ENCODE results near the gene KCND3.

KCND3 gene

DNA sequence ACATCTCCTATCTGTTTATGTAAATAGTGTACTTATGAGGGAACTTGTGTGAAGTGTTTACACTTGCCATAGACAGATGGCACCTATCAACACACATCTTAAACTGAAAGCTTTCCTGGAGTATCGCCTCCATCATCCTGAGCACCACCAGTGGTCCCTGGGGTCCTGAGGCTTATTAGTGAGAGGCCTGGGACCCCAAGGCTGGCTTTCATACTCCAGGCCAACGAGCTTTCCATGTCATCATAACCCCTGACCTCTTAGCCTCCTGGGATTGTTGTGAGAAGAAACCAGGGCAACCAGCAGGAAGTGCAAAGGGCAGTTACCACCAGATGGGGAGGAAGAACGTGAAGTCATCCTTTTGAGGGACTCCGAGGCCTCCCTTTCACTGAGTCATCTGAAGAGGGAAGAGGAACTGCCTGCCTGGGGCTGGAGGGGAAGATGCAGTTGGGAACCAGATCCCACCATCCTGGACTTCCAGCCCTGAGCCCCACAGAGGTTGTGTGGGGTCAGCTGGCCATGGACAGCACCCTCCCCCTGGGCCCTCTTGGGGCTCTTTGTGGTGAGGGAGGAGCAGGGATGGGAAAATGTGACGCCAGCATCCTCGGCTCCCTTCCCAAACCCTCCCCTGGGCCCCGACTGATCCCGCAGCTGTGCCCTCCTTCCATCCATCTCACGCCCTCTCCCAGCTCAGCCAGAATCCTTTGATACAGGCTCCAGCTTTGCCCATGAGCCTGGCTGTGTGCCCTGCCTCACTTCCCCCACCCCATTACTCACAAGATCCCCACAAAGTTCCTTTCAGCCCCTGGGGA is 256.1 kb downstream of the KCND3 start:
- no peak for DNase-seq (ENCODE audit: extremely low read depth in 1 of 2, low read depth in 1 of 2)

DNA sequence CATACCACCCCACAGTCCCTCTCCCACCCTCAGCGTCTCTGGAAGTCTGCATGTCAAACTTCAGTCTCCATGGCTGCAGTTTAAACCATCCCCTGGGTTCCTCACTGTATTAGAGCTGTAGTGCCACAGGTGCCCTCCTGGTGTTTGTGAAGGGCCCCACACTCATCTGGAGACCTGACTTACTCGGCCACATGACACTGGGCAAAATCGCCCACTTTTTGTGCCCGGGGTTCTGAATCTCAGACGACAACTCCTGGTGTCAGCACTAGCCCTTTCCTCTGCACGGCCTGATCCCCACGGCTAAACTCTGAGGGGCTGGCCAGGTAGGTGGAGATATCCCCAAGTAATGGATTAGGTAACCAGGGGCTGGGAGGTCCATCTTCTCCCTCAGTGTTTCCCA is 256.8 kb downstream of the KCND3 start:
- no peak for DNase-seq (ENCODE audit: extremely low read depth in 1 of 2, low read depth in 1 of 2)

DNA sequence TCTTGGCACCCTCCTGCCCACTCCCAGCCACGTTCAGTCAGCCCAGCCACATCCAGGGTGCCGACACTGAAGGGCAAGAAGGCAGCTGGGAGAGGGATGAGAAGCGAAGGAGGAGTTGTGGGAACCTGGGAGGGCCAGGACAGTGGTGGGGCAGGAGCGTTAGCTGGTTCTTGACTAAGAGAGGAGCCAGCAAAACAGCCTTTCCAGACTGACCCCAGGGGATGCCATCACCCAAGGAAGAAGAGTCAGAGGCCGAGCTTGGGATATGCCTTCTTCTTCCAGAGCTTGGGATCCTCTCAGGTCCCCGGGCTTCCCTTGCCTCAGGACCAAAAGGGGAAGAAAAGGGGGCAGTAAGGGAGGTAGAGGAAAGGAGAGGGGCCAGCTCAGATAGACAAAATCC is 257.5 kb downstream of the KCND3 start:
- no peak for DNase-seq (ENCODE audit: extremely low read depth in 1 of 2, low read depth in 1 of 2)

DNA sequence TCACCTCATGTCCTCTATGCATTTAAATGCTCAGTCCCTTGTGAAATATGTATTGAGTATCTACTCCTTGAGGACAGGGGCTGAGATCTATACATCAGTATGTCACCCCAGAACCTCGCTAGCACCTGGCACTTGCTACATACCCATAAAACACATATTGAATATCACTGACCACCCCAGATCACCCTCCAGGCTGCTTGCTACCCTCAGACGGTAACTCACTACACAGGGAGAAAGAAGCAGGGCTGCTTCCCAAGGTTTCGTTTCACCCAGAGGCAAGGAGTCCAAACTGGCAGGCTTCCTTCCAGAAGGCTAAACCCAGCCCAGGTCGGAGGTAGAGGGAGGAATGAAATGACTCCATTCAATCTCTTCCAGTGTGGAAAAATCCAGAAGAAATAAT is 258.8 kb downstream of the KCND3 start:
- no peak for DNase-seq (ENCODE audit: extremely low read depth in 1 of 2, low read depth in 1 of 2)

DNA sequence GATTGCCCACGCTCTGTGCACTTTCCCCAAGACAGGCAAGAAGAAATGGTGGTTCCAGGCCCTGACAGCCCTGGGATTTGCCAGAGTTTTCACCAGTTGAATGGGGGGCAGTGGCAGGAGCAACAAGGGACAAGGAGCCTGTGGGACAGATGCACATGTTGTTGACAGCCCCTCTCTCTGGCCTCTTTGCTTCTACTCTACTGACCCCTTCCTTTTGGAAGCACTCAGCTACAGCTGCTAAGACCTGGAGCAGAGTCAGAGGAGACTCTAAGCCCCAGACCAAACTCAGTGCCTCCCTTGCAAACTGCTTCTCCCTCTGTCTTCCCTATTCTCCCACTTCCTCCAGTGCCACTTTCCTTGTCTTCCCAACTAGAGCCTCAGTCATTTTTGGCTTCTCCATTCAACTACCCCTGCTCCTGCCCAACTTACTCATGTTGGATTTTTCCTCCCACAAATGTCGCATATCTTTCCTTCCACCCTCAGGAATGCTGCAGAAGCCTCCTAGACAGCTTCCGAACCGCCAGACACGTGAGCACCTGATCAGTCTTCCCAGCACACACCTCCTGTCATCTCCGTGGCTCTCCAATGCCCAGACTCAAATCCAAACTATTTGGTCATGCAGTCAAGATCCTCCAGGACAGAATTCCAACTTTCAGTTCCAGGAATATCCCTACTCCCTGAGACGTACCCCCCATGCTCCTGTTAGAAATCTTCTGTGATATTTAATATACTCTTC is 259.4 kb downstream of the KCND3 start:
- no peak for DNase-seq (ENCODE audit: extremely low read depth in 1 of 2, low read depth in 1 of 2)

DNA sequence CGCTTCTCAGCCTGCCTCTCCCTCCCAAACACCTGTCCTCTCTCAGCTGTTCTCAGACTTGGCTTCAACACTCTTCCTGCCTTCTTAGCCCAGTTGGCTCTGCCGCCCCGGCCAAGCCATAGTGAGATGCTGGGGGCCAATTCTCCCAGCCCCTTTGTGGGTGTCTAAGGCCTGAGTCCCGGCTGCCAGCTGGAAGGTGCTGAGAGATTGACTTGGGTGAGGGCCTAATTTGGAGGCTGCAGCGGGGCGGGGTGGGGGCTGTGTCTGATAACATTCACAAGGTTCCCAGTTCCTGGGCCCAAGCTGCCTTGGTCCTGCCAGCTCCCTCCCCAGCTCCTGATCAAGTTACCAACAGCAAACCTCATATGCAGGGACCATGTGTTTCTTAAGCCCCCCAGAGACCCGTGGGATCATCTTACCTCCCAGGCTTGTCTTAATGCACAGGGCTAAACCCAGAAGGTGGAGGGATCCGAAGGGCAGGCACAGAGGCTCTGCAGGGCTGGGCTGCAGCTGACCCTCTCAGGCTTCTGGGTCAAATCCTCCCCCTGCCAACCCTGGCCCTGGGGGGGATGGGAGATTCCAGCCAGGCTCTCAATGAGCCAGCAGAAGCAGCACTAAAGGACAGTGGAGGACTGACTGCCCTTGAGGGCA is 260.1 kb downstream of the KCND3 start:
- no peak for DNase-seq (ENCODE audit: extremely low read depth in 1 of 2, low read depth in 1 of 2)

DNA sequence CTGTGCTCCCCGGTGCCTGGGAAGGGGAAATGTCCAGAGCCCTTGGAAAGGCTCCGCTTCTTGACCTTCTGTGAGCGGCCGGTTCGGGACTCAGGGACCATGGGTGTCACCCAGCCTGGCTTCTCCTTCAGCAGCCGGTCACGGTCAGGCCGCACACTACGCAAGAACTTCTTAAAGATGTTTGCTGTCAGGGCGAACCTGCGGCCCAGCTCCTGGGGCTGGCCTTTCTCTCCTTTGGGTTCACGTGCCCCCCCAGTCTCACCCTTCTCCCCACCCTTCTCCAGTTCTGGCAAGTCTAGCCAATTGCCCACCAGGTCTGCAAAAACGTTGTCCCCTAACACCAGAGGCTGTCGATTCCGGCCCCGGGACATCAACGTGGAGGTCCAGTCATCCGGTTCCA is 262.4 kb downstream of the KCND3 start:
- DNase-seq (ENCODE audit: extremely low read depth in 1 of 2, low read depth in 1 of 2) = no peak

DNA sequence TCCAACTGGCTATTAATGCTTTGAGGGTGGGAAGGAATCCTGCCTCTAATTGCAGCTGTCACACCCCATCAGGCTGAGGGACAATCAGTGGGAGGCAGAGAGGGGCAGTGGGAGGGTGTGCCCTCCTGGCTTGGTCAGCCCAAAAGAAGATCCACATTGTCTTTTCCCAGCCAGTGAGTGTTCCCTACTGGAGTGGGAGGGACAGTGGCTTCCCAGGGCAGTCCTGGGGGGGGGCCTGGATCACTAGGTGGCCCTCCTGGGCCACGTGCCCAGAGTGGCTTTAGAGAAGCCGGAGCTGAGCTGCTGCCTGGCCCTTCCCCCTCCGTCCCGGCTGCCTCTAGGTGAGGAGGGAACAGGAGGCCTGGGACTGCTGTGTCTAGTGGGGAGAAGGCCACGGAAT is 264.3 kb downstream of the KCND3 start:
- DNase-seq (ENCODE audit: extremely low read depth in 1 of 2, low read depth in 1 of 2) = no peak

DNA sequence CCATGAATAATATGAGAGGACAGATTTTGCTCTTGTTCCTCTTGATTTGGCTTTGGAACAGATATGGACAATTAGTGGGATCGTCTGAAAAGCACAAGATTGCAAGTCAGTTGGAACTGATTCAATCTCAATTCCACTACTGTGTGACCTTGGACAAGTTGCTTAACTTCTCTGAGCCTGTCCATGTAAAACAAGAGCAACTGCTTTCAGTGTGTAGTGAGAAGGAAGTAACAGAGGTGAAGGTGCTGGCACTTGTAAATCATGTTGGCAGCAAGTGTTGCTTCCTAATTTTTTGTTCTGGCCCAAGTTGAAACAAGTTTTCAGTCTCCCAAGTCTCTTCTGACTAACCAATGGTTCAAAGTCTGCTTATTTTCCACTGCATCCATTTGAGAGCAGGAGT is 265.6 kb downstream of the KCND3 start:
- no peak for DNase-seq (ENCODE audit: extremely low read depth in 1 of 2, low read depth in 1 of 2)

DNA sequence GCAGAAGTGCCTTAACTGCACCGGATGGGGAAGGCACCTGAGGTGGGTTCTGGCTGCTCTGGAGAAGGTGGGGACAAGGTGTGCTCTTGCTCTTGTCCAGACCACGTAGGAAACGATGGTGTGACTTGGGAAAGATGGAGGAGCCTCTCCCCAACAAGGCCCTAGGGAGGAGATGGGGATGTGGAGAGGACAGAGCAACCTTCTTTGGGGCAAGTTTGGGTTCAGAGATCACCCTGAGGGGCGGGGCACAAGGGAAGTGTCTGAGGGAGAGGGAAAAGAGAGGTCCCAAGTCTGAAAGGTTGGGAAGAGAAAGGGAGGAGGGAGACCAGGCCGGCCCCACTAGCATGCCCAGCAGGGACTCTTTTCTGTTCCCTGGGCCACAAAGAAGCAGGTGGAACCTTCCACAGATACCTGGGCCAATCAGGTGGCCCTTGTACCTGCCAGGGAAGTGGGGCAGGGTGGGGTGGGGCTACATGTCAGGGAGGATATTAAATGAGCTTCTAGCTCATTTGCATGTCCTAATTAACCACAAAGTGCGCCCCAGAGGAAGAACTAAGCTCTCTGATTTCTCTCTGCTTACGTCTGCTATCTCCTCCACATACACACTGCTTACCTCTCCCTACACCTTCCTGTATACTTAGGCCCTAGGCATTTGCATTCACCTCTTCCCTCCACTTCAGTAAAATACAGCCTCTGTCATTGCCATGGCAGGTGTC is 266.2 kb downstream of the KCND3 start:
- no peak for DNase-seq (ENCODE audit: extremely low read depth in 1 of 2, low read depth in 1 of 2)

DNA sequence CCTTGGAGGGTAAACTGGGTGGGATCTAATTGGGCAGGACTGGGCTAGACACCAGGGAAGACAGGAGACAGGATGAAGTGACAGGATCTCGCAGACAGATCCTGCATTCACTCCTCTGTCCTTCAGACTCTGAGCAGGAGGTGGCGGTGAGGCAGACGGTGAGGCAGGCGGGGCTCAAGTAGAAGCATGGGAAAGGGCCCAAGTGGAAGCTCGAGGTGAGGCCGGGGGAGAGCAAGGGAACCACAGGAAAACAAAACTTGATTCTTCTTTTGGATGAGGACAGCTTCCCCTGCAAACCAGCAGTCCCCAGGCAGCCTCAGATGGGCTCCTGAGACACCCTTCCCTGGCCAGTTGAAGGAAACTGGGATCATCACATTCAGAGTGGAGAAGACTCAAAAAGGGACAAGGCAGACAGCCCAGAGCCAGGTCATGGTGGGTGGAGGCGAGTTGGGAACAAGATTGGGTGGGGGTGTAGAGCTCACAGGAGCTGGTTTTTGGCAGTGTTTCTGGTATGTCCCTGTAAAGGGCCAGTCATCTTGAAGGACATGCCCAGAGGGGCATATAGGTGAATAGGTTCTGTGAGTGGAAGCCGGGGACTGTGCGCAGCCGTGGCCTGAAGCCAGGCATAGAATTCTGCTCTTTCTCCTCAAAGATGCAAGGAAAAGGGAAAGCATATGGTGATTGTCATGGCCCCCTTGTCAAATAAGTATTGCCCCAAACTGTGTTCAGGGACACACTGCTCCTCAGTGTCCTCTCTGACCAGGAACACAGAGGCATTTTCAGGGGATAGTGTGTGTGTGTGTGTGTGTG is 268.3 kb downstream of the KCND3 start:
- DNase-seq (ENCODE audit: extremely low read depth in 1 of 2, low read depth in 1 of 2) = no peak

All from stimulated activated CD8-positive, alpha-beta memory T cell treated with anti-CD3 and anti-CD28 coated beads, Interleukin-7, amount 100 ng/mL, for 48 hours (primary cell).